Adrenal gland (tissue), 5 donors: ENCODE measurements around the gene TGFB1I1.

Experiments used
- POLR2A ChIP-seq, 2 donors: fragments of 450-650 bp; IDR thresholded peaks; one replicate each; pipeline ENCODE4 v1.6.1; 2017; ENCODE audit warnings: antibody characterized with exemption in 2 of 2, mild to moderate bottlenecking in 2 of 2, moderate library complexity in 1 of 2
- TF ChIP-seq, protein P1 (sequence below), 6 experiments: fragments of 450-650 bp in 4 of 6; fragments of 200-600 bp in 2 of 6; sonication (generic) in 1 of 6; IDR thresholded peaks; 1 replicate in 5 of 6; 2 replicates in 1 of 6; pipeline versions ENCODE4 v1.5.1 to v1.8.0; 2016 to 2021; ENCODE audit warnings: antibody characterized with exemption in 6 of 6, mild to moderate bottlenecking in 2 of 6, moderate library complexity in 1 of 6
- donor health status: DM: no; HTN: no; CAD: no.

DNA sequence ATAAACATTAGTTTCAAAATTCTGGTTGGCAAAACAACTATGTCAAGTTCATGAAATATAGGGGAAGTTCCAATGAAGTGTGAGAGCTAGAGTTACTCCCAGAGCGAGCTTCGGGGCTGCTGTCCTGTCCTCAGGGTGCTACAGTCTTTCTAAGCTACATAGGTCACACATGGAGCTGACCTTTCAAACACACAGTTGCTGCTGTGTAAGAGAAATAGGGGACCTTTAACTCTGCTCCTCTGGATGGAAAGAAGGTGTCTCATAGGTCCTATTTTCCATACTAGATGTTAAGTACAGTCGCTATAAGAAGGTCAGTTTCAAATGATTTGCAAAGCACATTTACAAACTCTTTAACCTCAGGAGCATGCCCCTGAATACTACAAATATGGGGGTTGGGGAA is 49.4 kb downstream of the TGFB1I1 start:
- TF ChIP-seq, protein P1, sequence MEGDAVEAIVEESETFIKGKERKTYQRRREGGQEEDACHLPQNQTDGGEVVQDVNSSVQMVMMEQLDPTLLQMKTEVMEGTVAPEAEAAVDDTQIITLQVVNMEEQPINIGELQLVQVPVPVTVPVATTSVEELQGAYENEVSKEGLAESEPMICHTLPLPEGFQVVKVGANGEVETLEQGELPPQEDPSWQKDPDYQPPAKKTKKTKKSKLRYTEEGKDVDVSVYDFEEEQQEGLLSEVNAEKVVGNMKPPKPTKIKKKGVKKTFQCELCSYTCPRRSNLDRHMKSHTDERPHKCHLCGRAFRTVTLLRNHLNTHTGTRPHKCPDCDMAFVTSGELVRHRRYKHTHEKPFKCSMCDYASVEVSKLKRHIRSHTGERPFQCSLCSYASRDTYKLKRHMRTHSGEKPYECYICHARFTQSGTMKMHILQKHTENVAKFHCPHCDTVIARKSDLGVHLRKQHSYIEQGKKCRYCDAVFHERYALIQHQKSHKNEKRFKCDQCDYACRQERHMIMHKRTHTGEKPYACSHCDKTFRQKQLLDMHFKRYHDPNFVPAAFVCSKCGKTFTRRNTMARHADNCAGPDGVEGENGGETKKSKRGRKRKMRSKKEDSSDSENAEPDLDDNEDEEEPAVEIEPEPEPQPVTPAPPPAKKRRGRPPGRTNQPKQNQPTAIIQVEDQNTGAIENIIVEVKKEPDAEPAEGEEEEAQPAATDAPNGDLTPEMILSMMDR (IDR thresholded peaks at IDR 0.05), result no peak
- TF ChIP-seq POLR2A (IDR thresholded peaks at IDR 0.05), result no peak
